K562 (cell line): Measurements from ENCODE around the gene MYO3B. TPM values are rescaled to one million over a fixed set of nuclear protein-coding genes. Genes with fewer than 3 reads are reported as not detected.
A peak's percentile ranks its signal among the peaks of the same experiment; 100 is the strongest.

ENCODE experiments used
- CXXC5 ChIP-seq: fragments of 250-450 bp; sonication (Bioruptor Pico); IDR thresholded peaks from 2 replicates; pipeline ENCODE4 v1.8.0; 2022; ENCODE audit warnings: inconsistent platforms, mild to moderate bottlenecking, moderate library complexity
- ELF1 ChIP-seq: fragments of 200-800 bp; sonication (Bioruptor generic); IDR thresholded peaks from 2 replicates; pipeline ENCODE4 v1.6.1; 2016; ENCODE audit warnings: missing genetic modification characterization, missing compliant biosample characterization
- ESRRB ChIP-seq: fragments of 250-450 bp; sonication (Bioruptor Pico); IDR thresholded peaks from 2 replicates; pipeline ENCODE4 v1.5.0; 2020; ENCODE audit warnings: mild to moderate bottlenecking, moderate library complexity, borderline replicate concordance
- FOXA3 ChIP-seq, 2 experiments: fragments of 450-650 bp in 1 of 2; sonication (generic) in 1 of 2; formaldehyde crosslinking; IDR thresholded peaks in 1 of 2; conservative IDR thresholded peaks in 1 of 2; 2 replicates each; pipeline versions ENCODE4 v1.4.0 to v1.8.0; 2020 to 2022; ENCODE audit warnings: mild to moderate bottlenecking in 2 of 2, missing genetic modification reagents in 1 of 2
- GMEB1 ChIP-seq: fragments of 250-450 bp; sonication (Bioruptor Pico); IDR thresholded peaks from 2 replicates; pipeline ENCODE4 v1.4.0; 2020; ENCODE audit warnings: mild to moderate bottlenecking
- HDGF ChIP-seq: fragments of 450-650 bp; IDR thresholded peaks from 2 replicates; pipeline ENCODE4 v1.6.1; 2016
- HMGN3 ChIP-seq: IDR thresholded peaks from 2 replicates; pipeline ENCODE4 v1.6.1; 2011; ENCODE audit warnings: borderline replicate concordance, low read depth, mild to moderate bottlenecking, mixed read lengths, low read length; ENCODE audit not compliant: insufficient read length; ENCODE audit errors: extremely low read depth
- IRF9 ChIP-seq: fragments of 450-650 bp; IDR thresholded peaks from 2 replicates; pipeline ENCODE4 v1.6.1; 2016; ENCODE audit warnings: missing biosample characterization, missing genetic modification characterization
- KHSRP ChIP-seq: fragments of 450-650 bp; IDR thresholded peaks from 2 replicates; pipeline ENCODE4 v1.6.1; 2017
- MTA2 ChIP-seq: fragments of 450-650 bp; IDR thresholded peaks from 2 replicates; pipeline ENCODE4 v1.6.1; 2016; ENCODE audit warnings: low read depth
- NFRKB ChIP-seq: fragments of 450-650 bp; IDR thresholded peaks from 2 replicates; pipeline ENCODE4 v1.6.1; 2016; ENCODE audit warnings: low read depth
- NR0B1 ChIP-seq: fragments of 450-650 bp; IDR thresholded peaks from one replicate; pipeline ENCODE4 v1.6.1; 2018; ENCODE audit warnings: mild to moderate bottlenecking, moderate library complexity; ENCODE audit not compliant: partially characterized antibody
- PHF21A ChIP-seq: fragments of 450-650 bp; IDR thresholded peaks from 2 replicates; pipeline ENCODE4 v1.6.1; 2017; ENCODE audit warnings: low read depth, borderline replicate concordance
- RNF2 ChIP-seq: sonication (generic); IDR thresholded peaks from 2 replicates; pipeline ENCODE4 v1.6.1; 2016
- SIN3B ChIP-seq: fragments of 450-650 bp; IDR thresholded peaks from 2 replicates; pipeline ENCODE4 v1.6.1; 2017; ENCODE audit warnings: low read depth, mild to moderate bottlenecking, moderate library complexity
- SUPT5H ChIP-seq: fragments of 450-650 bp; IDR thresholded peaks from 2 replicates; pipeline ENCODE4 v1.6.1; 2016
- THRAP3 ChIP-seq: fragments of 450-650 bp; IDR thresholded peaks from 2 replicates; pipeline ENCODE4 v1.6.1; 2016; ENCODE audit warnings: mild to moderate bottlenecking, inconsistent platforms, borderline replicate concordance
- TRIM28 ChIP-seq: fragments of 450-650 bp; IDR thresholded peaks from 2 replicates; pipeline ENCODE4 v1.6.1; 2017
- ZBTB1 ChIP-seq: sonication (generic); formaldehyde crosslinking; IDR thresholded peaks from 2 replicates; pipeline ENCODE4 v1.8.1; 2023; ENCODE audit warnings: missing genetic modification reagents, low read depth, mild to moderate bottlenecking, borderline replicate concordance
- ZHX1 ChIP-seq: fragments of 150-350 bp; conservative IDR thresholded peaks from 2 replicates; pipeline ENCODE4 v1.6.1; 2014; ENCODE audit warnings: low read length
- ZNF197 ChIP-seq: fragments of 200-800 bp; sonication (Bioruptor generic); IDR thresholded peaks from 2 replicates; pipeline ENCODE4 v1.6.1; 2016; ENCODE audit warnings: low read depth, missing genetic modification characterization, missing compliant biosample characterization
- ZNF311 ChIP-seq: fragments of 250-450 bp; sonication (Bioruptor Pico); IDR thresholded peaks from 2 replicates; pipeline ENCODE4 v1.4.0; 2020; ENCODE audit warnings: mild to moderate bottlenecking, moderate library complexity
- ZNF589 ChIP-seq: fragments of 200-800 bp; sonication (Bioruptor generic); IDR thresholded peaks from 2 replicates; pipeline ENCODE4 v1.6.1; 2016; ENCODE audit warnings: low read depth, missing genetic modification characterization, missing compliant biosample characterization
- polyA plus RNA-seq, 8 experiments: library from polyadenylated mRNA; depleted of rRNA in 4 of 8; stranded (reverse) in 5 of 8; unstranded in 3 of 8; fragments of >200 nt; fragmentation: Nextera tagmentation in 2 of 8; fragmentation: Illumina TruSeq in 1 of 8; extraction: Ambion mirVana in 2 of 8; extraction: Trizol in 1 of 8; gene quantifications; 2 replicates each; pipeline versions ENCODE4 v1.2.1 to v1.2.3, GENCODE V29; 2011 to 2014; ENCODE audit warnings: inconsistent platforms in 1 of 8, missing spikeins in 1 of 8
- total RNA-seq, 7 experiments: library from RNA; depleted of rRNA in 6 of 7; stranded (reverse); fragments of >200 nt in 6 of 7; fragmentation: Illumina TruSeq in 2 of 7; extraction: Trizol in 2 of 7; gene quantifications; 2 replicates each; pipeline versions ENCODE4 v1.2.1 to v1.2.3, GENCODE V29; 2011 to 2021; ENCODE audit warnings: low replicate concordance in 1 of 7

Gene MYO3B
- total and polyA plus RNA-seq, 9 of the 15 experiments (the other 6 are each of a cell fraction or from before 2014, with no cell fraction given) = 2.7 to 6.5 (median 3.6) TPM

- 0 out of 2 replicates have a peak, but pooled peaks have one; percentile 36 for TF ChIP-seq IRF9 (tag)
- peak; percentile 23; the same call in 1 of the 2 replicates for TF ChIP-seq GMEB1 (CRISPR knock-in tag)
- TF ChIP-seq ESRRB (CRISPR knock-in tag) = no peak
- no peak for TF ChIP-seq SUPT5H
- peak; percentile 41; the same call in 1 of the 2 replicates for TF ChIP-seq PHF21A
- peak; percentile 66; the same call in 1 of the 2 replicates for TF ChIP-seq ZNF589
- peak; percentile 70 for TF ChIP-seq HMGN3
- no peak for TF ChIP-seq SIN3B
- TF ChIP-seq TRIM28 = no peak
- TF ChIP-seq ZHX1 = no peak
- TF ChIP-seq MTA2 = peak; percentile 83
- no peak for TF ChIP-seq ELF1
- no peak for TF ChIP-seq THRAP3
- TF ChIP-seq ZBTB1 (CRISPR knock-in tag) = no peak
- TF ChIP-seq NFRKB = peak; percentile 73
- TF ChIP-seq ZNF311 (CRISPR knock-in tag) = 0 out of 2 replicates have a peak, but pooled peaks have one; percentile 8
- peak; percentile 47; the same call in 1 of the 2 replicates for TF ChIP-seq RNF2
- peak; percentile 80; the same call in 1 of the 2 replicates for TF ChIP-seq ZNF197 (CRISPR knock-in tag)
- TF ChIP-seq FOXA3 (CRISPR knock-in tag; conservative IDR thresholded peaks at IDR 0.05 in 1 of 2, IDR thresholded peaks at IDR 0.05 in 1 of 2) = peak in 1 of 2 experiments; percentile 50; a peak in 2 of 4 replicates
- peak; percentile 42 for TF ChIP-seq CXXC5 (CRISPR knock-in tag)
- TF ChIP-seq KHSRP = no peak
- TF ChIP-seq HDGF = no peak
- no peak for TF ChIP-seq NR0B1
Measured at GRCh38 chr2:170235860-170236679, 58.1 kb downstream of the MYO3B start (continued).
